HFFc6 (cell line): ENCODE results near the gene MT4. TPM values are rescaled to one million over a fixed set of nuclear protein-coding genes. Genes with fewer than 3 reads are reported as not detected.
A peak's percentile ranks its signal among the peaks of the same experiment; 100 is the strongest.

ENCODE experiments used
- DNase-seq: peaks from one replicate; pipeline ENCODE4 v3.0.0-alpha.2; 2018
- H3K27ac Mint-ChIP-seq: 2 replicates; pipeline ENCODE4 v1.8.0; 2020; ENCODE audit warnings: mild to moderate bottlenecking, mixed read lengths
- H3K27me3 Mint-ChIP-seq: 2 replicates; pipeline ENCODE4 v1.8.0; 2021; ENCODE audit warnings: mild to moderate bottlenecking, moderate library complexity, mixed read lengths; ENCODE audit not compliant: insufficient read depth
- H3K36me3 Mint-ChIP-seq: 2 replicates; pipeline ENCODE4 v1.8.0; 2021; ENCODE audit warnings: low read depth, mixed read lengths
- H3K4me1 Mint-ChIP-seq: 2 replicates; pipeline ENCODE4 v1.8.0; 2020; ENCODE audit warnings: low read depth, mixed read lengths
- H3K4me3 Mint-ChIP-seq: 2 replicates; pipeline ENCODE4 v1.8.0; 2020; ENCODE audit warnings: mild to moderate bottlenecking, moderate library complexity, mixed read lengths
- H3K9me3 Mint-ChIP-seq: 2 replicates; pipeline ENCODE4 v1.8.0; 2020; ENCODE audit warnings: mild to moderate bottlenecking, mixed read lengths
- CTCF ChIP-seq: fragments of 200-600 bp; sonication (generic); IDR thresholded peaks from 2 replicates; pipeline ENCODE4 v1.5.0; 2021; ENCODE audit warnings: antibody characterized with exemption, mild to moderate bottlenecking
- total RNA-seq, 6 experiments: library from RNA; stranded (reverse); fragmentation: NEBNext Ultra II Directional; extraction: Animal tissue kit (Norgen Biotek cat#: 25700); gene quantifications; 2 replicates in 1 of 6; 3 replicates in 5 of 6; pipeline ENCODE4 v1.2.3, GENCODE V29; 2021

Gene MT4
- total RNA-seq, 6 experiments from 2014 or later, result not detected

- TF ChIP-seq CTCF, result no peak
- no peak overlapping the region for H3K27ac Mint-ChIP-seq
- peaks cover 32% of the 10 kb centered on the region for H3K4me1 Mint-ChIP-seq
- H3K4me3 Mint-ChIP-seq, result no peak overlapping the region
- H3K9me3 Mint-ChIP-seq, result no peaks in the 10 kb centered on the region
- peaks cover 22% of the 10 kb centered on the region for H3K27me3 Mint-ChIP-seq
- DNase-seq, result peak; percentile 25
- H3K36me3 Mint-ChIP-seq, result no peaks in the 10 kb centered on the region
Observed at GRCh38 chr16:56549744-56550385, 15.0 kb upstream of the MT4 start.

- Mint-ChIP-seq H3K36me3 (no peaks in the 10 kb centered on the region), H3K27ac (no peak overlapping the region), H3K9me3 (no peaks in the 10 kb centered on the region), H3K4me1 (peaks cover 29% of the 10 kb centered on the region), H3K4me3 (no peak overlapping the region), H3K27me3 (peaks cover 33% of the 10 kb centered on the region)
- no peak for TF ChIP-seq CTCF
- no peak for DNase-seq
Observed at GRCh38 chr16:56551796-56552738, 12.8 kb upstream of the MT4 start.

- H3K4me1 Mint-ChIP-seq, result peaks cover 29% of the 10 kb centered on the region
- no peaks in the 10 kb centered on the region for H3K36me3 Mint-ChIP-seq
- peaks cover 32% of the 10 kb centered on the region for H3K27me3 Mint-ChIP-seq
- no peak for TF ChIP-seq CTCF
- no peak overlapping the region for H3K4me3 Mint-ChIP-seq
- H3K27ac Mint-ChIP-seq, result no peak overlapping the region
- H3K9me3 Mint-ChIP-seq, result no peaks in the 10 kb centered on the region
- no peak for DNase-seq
Observed at GRCh38 chr16:56554441-56554840, 10.4 kb upstream of the MT4 start.

GRCh38 chr16:56558024-56558747 is 6.7 kb upstream of the MT4 start:
- Mint-ChIP-seq H3K9me3 (no peaks in the 10 kb centered on the region), H3K36me3 (no peaks in the 10 kb centered on the region), H3K4me3 (no peak overlapping the region), H3K27ac (no peak overlapping the region), H3K4me1 (peaks cover 15% of the 10 kb centered on the region), H3K27me3 (peaks cover 37% of the 10 kb centered on the region)
- peak; percentile 82 for DNase-seq
- no peak for TF ChIP-seq CTCF

GRCh38 chr16:56559109-56559508 is 5.8 kb upstream of the MT4 start:
- H3K27me3 Mint-ChIP-seq, result peaks cover 28% of the 10 kb centered on the region
- no peak overlapping the region for H3K4me3 Mint-ChIP-seq
- H3K36me3 Mint-ChIP-seq, result no peaks in the 10 kb centered on the region
- H3K4me1 Mint-ChIP-seq, result peaks cover 15% of the 10 kb centered on the region
- TF ChIP-seq CTCF, result no peak
- H3K9me3 Mint-ChIP-seq, result no peaks in the 10 kb centered on the region
- no peak overlapping the region for H3K27ac Mint-ChIP-seq
- DNase-seq, result no peak
